ENCODE data around the gene C4orf50. TPM values are rescaled to one million over a fixed set of nuclear protein-coding genes. Genes with fewer than 3 reads are reported as not detected.

The C4orf50 gene
- total RNA-seq, 4 donors from 2014 or later: not detected

DNA sequence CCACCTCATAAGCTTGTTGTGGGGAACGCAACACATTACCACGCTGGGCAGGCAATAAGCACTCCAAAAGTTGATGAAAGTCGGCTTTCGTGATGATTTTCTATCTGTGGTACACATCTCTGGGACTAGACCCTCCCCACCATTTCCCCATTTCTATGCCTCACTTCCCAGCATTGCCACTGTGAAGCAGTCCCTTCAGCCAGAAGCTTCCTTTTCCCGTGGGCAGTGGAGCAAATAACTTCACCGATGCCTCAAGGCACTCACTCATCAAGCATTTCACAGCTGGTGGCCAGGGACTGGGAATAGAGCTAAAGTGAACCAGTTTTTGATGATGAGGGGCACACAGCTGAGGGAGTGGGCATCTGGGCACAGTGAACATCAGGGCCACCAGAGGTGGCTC, 18.9 kb downstream of the C4orf50 start:
- no peaks in the 10 kb centered on the region for H3K9me3 ChIP-seq
- DNase-seq (ENCODE audit: low spot score in 2 of 2): peak in 1 of 2 donors; percentile 10
- H3K4me3 ChIP-seq: no peak overlapping the region
- TF ChIP-seq POLR2AphosphoS5 (IDR thresholded peaks at IDR 0.05) (no peak), POLR2A (IDR thresholded peaks at IDR 0.05) (no peak), EP300 (IDR thresholded peaks at IDR 0.05) (no peak)
- TF ChIP-seq, protein P1, sequence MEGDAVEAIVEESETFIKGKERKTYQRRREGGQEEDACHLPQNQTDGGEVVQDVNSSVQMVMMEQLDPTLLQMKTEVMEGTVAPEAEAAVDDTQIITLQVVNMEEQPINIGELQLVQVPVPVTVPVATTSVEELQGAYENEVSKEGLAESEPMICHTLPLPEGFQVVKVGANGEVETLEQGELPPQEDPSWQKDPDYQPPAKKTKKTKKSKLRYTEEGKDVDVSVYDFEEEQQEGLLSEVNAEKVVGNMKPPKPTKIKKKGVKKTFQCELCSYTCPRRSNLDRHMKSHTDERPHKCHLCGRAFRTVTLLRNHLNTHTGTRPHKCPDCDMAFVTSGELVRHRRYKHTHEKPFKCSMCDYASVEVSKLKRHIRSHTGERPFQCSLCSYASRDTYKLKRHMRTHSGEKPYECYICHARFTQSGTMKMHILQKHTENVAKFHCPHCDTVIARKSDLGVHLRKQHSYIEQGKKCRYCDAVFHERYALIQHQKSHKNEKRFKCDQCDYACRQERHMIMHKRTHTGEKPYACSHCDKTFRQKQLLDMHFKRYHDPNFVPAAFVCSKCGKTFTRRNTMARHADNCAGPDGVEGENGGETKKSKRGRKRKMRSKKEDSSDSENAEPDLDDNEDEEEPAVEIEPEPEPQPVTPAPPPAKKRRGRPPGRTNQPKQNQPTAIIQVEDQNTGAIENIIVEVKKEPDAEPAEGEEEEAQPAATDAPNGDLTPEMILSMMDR (IDR thresholded peaks at IDR 0.05): no peak
- WGBS: 77% methylated on average over 6 of the region's 6 CpGs
- H3K27ac ChIP-seq: no peak overlapping the region
- H3K27me3 ChIP-seq: peaks cover 27% of the 10 kb centered on the region
- H3K4me1 ChIP-seq: no peaks in the 10 kb centered on the region
- no peaks in the 10 kb centered on the region for H3K36me3 ChIP-seq

DNA sequence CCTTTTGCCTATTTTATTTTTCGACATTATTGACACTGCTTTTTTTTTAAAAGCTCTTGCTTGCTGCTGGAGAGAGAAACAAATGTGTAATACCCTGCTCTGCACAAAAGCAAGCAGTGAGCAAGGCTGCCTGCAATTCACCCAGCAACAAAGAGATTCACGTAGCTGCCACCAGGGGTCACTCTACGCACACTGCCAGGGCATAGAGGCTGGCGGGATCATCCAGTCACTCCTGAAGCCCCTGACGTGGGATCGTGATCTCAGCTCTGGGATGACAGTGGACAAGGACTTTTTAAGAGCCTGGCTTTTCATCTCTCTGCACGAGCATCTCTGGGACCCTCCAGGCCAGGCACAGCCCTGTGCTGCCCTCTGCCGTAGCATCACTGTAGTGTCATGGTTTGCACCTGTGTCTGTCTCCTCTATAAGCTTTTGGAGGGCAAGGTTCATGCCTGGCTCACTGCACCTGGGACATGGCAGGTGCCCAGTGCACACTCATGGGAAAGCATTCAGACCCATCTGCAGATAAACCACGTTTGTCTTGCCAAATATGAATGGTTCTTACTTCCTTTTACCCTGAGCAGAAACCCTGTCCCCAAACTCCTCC, 19.8 kb downstream of the C4orf50 start:
- Histone ChIP-seq H3K36me3 (no peaks in the 10 kb centered on the region), H3K9me3 (no peaks in the 10 kb centered on the region), H3K27ac (no peak overlapping the region), H3K27me3 (peaks cover 33% of the 10 kb centered on the region), H3K4me3 (no peak overlapping the region), H3K4me1 (no peaks in the 10 kb centered on the region)
- WGBS: 5% methylated on average over 8 of the region's 9 CpGs
- TF ChIP-seq POLR2A (IDR thresholded peaks at IDR 0.05) (no peak), POLR2AphosphoS5 (IDR thresholded peaks at IDR 0.05) (no peak), EP300 (IDR thresholded peaks at IDR 0.05) (no peak)
- TF ChIP-seq, protein P1 (IDR thresholded peaks at IDR 0.05): peak; percentile 55 to 88
- DNase-seq (ENCODE audit: low spot score in 2 of 2): peak; percentile 56 to 74

DNA sequence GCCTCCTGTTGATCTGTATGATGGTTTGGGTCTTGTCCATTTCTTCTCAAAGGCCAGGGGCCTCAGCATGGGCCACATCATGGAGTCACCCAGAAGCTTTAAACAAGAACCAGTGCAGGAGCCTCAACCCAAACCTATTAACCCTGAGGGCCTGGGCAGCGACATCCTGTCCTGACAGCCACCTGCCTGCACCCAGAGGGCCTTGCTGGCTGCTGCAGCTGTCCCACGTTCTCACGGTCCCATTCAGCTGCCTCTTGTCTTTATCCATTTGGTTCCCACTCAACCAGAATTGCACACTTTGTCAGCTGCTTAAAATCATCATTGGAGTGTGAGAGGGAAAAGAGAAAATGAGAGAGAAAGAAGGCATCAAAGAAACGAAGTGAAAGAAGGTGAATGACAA, 21.6 kb downstream of the C4orf50 start:
- WGBS: 37% methylated on average over 4 of the region's 4 CpGs
- Histone ChIP-seq H3K36me3 (no peaks in the 10 kb centered on the region), H3K4me3 (no peak overlapping the region), H3K27ac (no peak overlapping the region), H3K9me3 (no peaks in the 10 kb centered on the region), H3K4me1 (no peaks in the 10 kb centered on the region), H3K27me3 (peaks cover 51% of the 10 kb centered on the region)
- DNase-seq (ENCODE audit: low spot score in 2 of 2): peak; percentile 32 to 37
- TF ChIP-seq POLR2AphosphoS5 (IDR thresholded peaks at IDR 0.05) (no peak), EP300 (IDR thresholded peaks at IDR 0.05) (no peak), POLR2A (IDR thresholded peaks at IDR 0.05) (no peak)
- TF ChIP-seq, protein P1 (IDR thresholded peaks at IDR 0.05): no peak

DNA sequence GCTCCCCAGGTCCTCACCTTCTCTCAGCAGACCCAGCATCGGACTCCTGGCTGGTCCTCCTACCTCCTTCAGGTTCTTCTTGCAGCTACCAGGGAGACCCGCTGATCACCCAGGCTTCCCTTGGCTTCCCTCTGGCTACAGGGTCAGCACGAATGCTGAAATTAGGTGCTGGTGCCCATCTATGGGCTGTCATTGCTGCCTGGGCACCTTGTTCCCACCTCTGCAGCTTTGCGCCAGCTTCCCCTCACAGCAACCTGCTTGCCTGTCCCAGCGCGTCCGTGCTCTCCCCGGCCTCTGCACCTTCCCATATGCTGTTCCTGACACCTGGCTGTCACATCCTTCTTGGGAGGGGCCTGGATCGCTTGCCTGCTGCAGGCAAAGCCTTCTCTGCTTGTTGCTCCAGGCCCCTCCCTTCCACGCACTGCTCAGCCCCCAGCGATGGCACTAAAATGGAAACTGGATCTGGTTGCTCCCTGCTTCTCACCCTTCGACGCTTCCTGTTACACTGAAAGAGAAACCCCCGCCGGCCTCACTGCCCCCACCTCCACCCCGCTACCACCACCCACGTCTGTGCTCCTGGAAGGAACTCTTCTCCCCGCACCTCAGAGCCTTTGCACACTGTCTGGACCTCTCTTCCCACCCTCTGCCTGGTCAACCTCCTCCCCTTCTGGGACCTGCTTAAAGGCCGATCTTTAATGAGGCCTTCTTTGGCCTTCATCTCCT, 22.2 kb downstream of the C4orf50 start:
- Histone ChIP-seq H3K27me3 (peaks cover 55% of the 10 kb centered on the region), H3K4me3 (no peak overlapping the region), H3K4me1 (no peaks in the 10 kb centered on the region), H3K27ac (no peak overlapping the region), H3K36me3 (no peaks in the 10 kb centered on the region), H3K9me3 (no peaks in the 10 kb centered on the region)
- 46% methylated on average over 19 of the region's 19 CpGs for WGBS
- TF ChIP-seq EP300 (IDR thresholded peaks at IDR 0.05) (no peak), POLR2A (IDR thresholded peaks at IDR 0.05) (no peak), POLR2AphosphoS5 (IDR thresholded peaks at IDR 0.05) (no peak)
- TF ChIP-seq, protein P1 (IDR thresholded peaks at IDR 0.05): no peak
- peak; percentile 47 to 52 for DNase-seq (ENCODE audit: low spot score in 2 of 2)

Data from suprapubic skin (tissue), 4 donors.